K562 (cell line): ENCODE measurements around the gene INSM1. TPM values are rescaled to one million over a fixed set of nuclear protein-coding genes. Genes with fewer than 3 reads are reported as not detected.

Source experiments
- ATAC-seq: fragments of 200-7000 bp; cut with Tn5 transposase; 3 replicates; pipeline ENCODE4 v1.9.1; 2020; ENCODE audit warnings: moderate library complexity
- BruUV-seq: library from RNA; stranded (reverse); fragments of 400-500 nt; replicated peaks from 2 replicates; lab custom pipeline; 2021; lab: Mats Ljungman, UMichigan
- CTCF ChIA-PET: fragments of 300-600 bp; formaldehyde crosslinking; extraction: SDS; loops from one replicate; lab custom pipeline; 2021; ENCODE audit warnings: low intra/inter-chr PET ratio; lab: Yijun Ruan, JAX
- POLR2A ChIA-PET: fragments of 300-600, 350-650 bp; sonication (Branson Sonifier 250); formaldehyde crosslinking; extraction: SDS; loops from one replicate; lab custom pipeline; 2021; ENCODE audit warnings: antibody characterized with exemption, inconsistent platforms; lab: Yijun Ruan, JAX
- DNase-seq, 4 experiments: peaks; one replicate each; pipeline versions ENCODE4 v3.0.0 to v3.0.0-alpha.2; 2011 to 2018; ENCODE audit warnings: low spot score in 3 of 4, mixed read lengths in 3 of 4; ENCODE audit errors: extremely low read depth in 1 of 4
- FAIRE-seq: peaks from 2 replicates; lab custom pipeline; 2011; peaks lifted over from hg19 to GRCh38; lab: Jason Lieb, UNC
- H2AFZ ChIP-seq: 2 replicates; pipeline ENCODE4 v1.6.0; 2011; ENCODE audit warnings: low read depth, low read length, control low read depth, inconsistent platforms
- H3K27ac ChIP-seq: fragments of 200-600 bp; 3 replicates; pipeline ENCODE4 v1.8.0; 2011; ENCODE audit warnings: low read depth, mild to moderate bottlenecking, control low read depth, inconsistent platforms, low read length, moderate library complexity, mixed read lengths; ENCODE audit errors: extremely low read depth
- H3K27me3 ChIP-seq, 2 experiments: fragments of 300-600 bp in 1 of 2; 2 replicates in 1 of 2; 3 replicates in 1 of 2; pipeline versions ENCODE4 v1.6.0 to v1.8.0; 2011; ENCODE audit warnings: inconsistent platforms in 2 of 2, low read length in 2 of 2, mild to moderate bottlenecking in 1 of 2, mixed read lengths in 1 of 2, moderate library complexity in 1 of 2; ENCODE audit not compliant: control insufficient read depth in 2 of 2, insufficient read depth in 2 of 2
- H3K36me3 ChIP-seq: fragments of 300-600 bp; 3 replicates; pipeline ENCODE4 v1.8.0; 2011; ENCODE audit warnings: mild to moderate bottlenecking, low read length, inconsistent platforms; ENCODE audit not compliant: control insufficient read depth, insufficient read depth
- H3K4me1 ChIP-seq, 2 experiments: fragments of 200-600 bp in 1 of 2; replicated peaks in 1 of 2; 2 replicates in 1 of 2; 3 replicates in 1 of 2; pipeline versions ENCODE4 v1.5.1 to v1.8.0; 2011; ENCODE audit warnings: inconsistent platforms in 2 of 2, low read length in 2 of 2, mild to moderate bottlenecking in 1 of 2, mixed read lengths in 1 of 2, moderate library complexity in 1 of 2; ENCODE audit not compliant: control insufficient read depth in 2 of 2, insufficient read depth in 2 of 2
- H3K4me2 ChIP-seq: 2 replicates; pipeline ENCODE4 v1.6.1; 2011; ENCODE audit warnings: low read length, control low read depth, inconsistent platforms, mixed read lengths; ENCODE audit not compliant: insufficient read depth
- H3K4me3 ChIP-seq: fragments of 200-600 bp; sonication (generic), shearing (Covaris generic); 2 replicates; pipeline ENCODE4 v1.5.1; 2016; ENCODE audit warnings: control low read depth, inconsistent platforms
- H3K79me2 ChIP-seq: fragments of 200-600 bp; 3 replicates; pipeline ENCODE4 v1.8.0; 2011; ENCODE audit warnings: low read length, inconsistent platforms; ENCODE audit not compliant: control insufficient read depth, insufficient read depth
- H3K9ac ChIP-seq, 2 experiments: 2 replicates each; pipeline versions ENCODE4 v1.6.0 to v1.6.1; 2011; ENCODE audit warnings: low read depth in 2 of 2, low read length in 2 of 2, control low read depth in 1 of 2, inconsistent platforms in 1 of 2, mild to moderate bottlenecking in 1 of 2, mixed read lengths in 1 of 2; ENCODE audit not compliant: insufficient read depth in 1 of 2
- H3K9me1 ChIP-seq: one replicate; pipeline ENCODE4 v1.6.0; 2011; ENCODE audit warnings: inconsistent platforms, mild to moderate bottlenecking, low read length, moderate library complexity; ENCODE audit not compliant: control insufficient read depth, insufficient read depth
- H3K9me3 ChIP-seq: replicated peaks from 2 replicates; pipeline ENCODE4 v1.5.1; 2011; ENCODE audit warnings: low read depth, low read length, inconsistent platforms; ENCODE audit not compliant: control insufficient read depth, insufficient read depth
- H4K20me1 ChIP-seq: replicated peaks from 2 replicates; pipeline ENCODE4 v1.6.1; 2011; ENCODE audit warnings: low read length, inconsistent platforms, mixed read lengths; ENCODE audit not compliant: control insufficient read depth, insufficient read depth
- PPARD ChIP-seq: fragments of 250-450 bp; sonication (Bioruptor Pico); IDR thresholded peaks from 2 replicates; pipeline ENCODE4 v1.8.0; 2022; ENCODE audit warnings: inconsistent platforms, mild to moderate bottlenecking, moderate library complexity
- WGBS: fragments of 100-300 bp; shearing (Covaris generic); methylation state at CpG from one replicate; pipeline ENCODE4 v1.1.6; 2016; ENCODE audit warnings: low coverage, mixed read lengths; ENCODE audit not compliant: insufficient coverage; ENCODE audit errors: missing lambda C conversion rate; 5-methylcytosine and 5-hydroxymethylcytosine counted together
- in situ Hi-C: fragments of 300-500 bp; cut with MboI; formaldehyde crosslinking; loops from 4 replicates; pipeline ENCODE4 v1.15.0; 2018; ENCODE audit warnings: inconsistent platforms, mixed read lengths
- intact Hi-C: fragments of 100-400 bp; cut with micrococcal nuclease; formaldehyde crosslinking; loops from 2 replicates; pipeline ENCODE4 v1.14.2; 2022
- polyA plus RNA-seq, 8 experiments: library from polyadenylated mRNA; depleted of rRNA in 4 of 8; stranded (reverse) in 5 of 8; unstranded in 3 of 8; fragments of >200 nt; fragmentation: Nextera tagmentation in 2 of 8; fragmentation: Illumina TruSeq in 1 of 8; extraction: Ambion mirVana in 2 of 8; extraction: Trizol in 1 of 8; gene quantifications; 2 replicates each; pipeline versions ENCODE4 v1.2.1 to v1.2.3, GENCODE V29; 2011 to 2014; ENCODE audit warnings: inconsistent platforms in 1 of 8, missing spikeins in 1 of 8
- total RNA-seq, 7 experiments: library from RNA; depleted of rRNA in 6 of 7; stranded (reverse); fragments of >200 nt in 6 of 7; fragmentation: Illumina TruSeq in 2 of 7; extraction: Trizol in 2 of 7; gene quantifications; 2 replicates each; pipeline versions ENCODE4 v1.2.1 to v1.2.3, GENCODE V29; 2011 to 2021; ENCODE audit warnings: low replicate concordance in 1 of 7
- TF ChIP-seq, protein P1 (sequence below): sonication (generic); formaldehyde crosslinking; IDR thresholded peaks from 2 replicates; pipeline ENCODE4 v1.8.1; 2023; ENCODE audit warnings: mild to moderate bottlenecking, missing genetic modification reagents
- TF ChIP-seq, protein P2 (sequence below): fragments of 250-450 bp; sonication (Bioruptor Pico); IDR thresholded peaks from 2 replicates; pipeline ENCODE4 v1.5.1; 2021; ENCODE audit warnings: mild to moderate bottlenecking
- TF ChIP-seq, protein P3 (sequence below): fragments of 250-450 bp; sonication (Bioruptor Pico); IDR thresholded peaks from 2 replicates; pipeline ENCODE4 v1.4.0; 2020; ENCODE audit warnings: mild to moderate bottlenecking, moderate library complexity, borderline replicate concordance

The INSM1 gene
- total and polyA plus RNA-seq, 9 of the 15 experiments (the other 6 are each of a cell fraction or from before 2014, with no cell fraction given) = not detected

DNA sequence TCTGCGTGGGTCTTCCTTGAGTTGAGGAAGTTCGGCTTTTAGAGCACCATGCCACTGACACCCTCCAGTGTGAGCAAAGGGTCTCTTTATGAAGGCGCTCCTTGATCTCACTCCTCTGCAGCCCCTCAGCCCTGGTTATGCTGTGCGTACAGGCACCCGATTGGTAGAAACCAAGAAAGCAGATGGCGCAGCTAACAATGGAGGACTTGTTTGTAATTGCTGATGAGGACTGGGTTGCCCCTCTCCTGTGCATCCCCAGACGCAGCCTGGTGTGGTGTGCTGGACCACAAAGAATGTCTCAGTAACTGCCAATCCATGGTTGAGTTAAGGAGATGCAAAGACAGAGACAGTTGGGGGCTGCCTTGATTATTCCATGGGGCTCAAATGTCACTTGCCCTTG, 30.2 kb downstream of the INSM1 start:
- TF ChIP-seq PPARD = no peak
- TF ChIP-seq, protein P1, sequence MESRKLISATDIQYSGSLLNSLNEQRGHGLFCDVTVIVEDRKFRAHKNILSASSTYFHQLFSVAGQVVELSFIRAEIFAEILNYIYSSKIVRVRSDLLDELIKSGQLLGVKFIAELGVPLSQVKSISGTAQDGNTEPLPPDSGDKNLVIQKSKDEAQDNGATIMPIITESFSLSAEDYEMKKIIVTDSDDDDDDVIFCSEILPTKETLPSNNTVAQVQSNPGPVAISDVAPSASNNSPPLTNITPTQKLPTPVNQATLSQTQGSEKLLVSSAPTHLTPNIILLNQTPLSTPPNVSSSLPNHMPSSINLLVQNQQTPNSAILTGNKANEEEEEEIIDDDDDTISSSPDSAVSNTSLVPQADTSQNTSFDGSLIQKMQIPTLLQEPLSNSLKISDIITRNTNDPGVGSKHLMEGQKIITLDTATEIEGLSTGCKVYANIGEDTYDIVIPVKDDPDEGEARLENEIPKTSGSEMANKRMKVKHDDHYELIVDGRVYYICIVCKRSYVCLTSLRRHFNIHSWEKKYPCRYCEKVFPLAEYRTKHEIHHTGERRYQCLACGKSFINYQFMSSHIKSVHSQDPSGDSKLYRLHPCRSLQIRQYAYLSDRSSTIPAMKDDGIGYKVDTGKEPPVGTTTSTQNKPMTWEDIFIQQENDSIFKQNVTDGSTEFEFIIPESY (CRISPR knock-in tag) = no peak
- TF ChIP-seq, protein P2, sequence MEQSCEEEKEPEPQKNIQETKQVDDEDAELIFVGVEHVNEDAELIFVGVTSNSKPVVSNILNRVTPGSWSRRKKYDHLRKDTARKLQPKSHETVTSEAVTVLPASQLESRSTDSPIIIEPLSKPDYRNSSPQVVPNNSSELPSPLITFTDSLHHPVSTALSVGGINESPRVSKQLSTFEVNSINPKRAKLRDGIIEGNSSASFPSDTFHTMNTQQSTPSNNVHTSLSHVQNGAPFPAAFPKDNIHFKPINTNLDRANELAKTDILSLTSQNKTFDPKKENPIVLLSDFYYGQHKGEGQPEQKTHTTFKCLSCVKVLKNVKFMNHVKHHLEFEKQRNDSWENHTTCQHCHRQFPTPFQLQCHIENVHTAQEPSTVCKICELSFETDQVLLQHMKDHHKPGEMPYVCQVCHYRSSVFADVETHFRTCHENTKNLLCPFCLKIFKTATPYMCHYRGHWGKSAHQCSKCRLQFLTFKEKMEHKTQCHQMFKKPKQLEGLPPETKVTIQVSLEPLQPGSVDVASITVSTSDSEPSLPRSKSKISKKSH = no peak
- TF ChIP-seq, protein P3, sequence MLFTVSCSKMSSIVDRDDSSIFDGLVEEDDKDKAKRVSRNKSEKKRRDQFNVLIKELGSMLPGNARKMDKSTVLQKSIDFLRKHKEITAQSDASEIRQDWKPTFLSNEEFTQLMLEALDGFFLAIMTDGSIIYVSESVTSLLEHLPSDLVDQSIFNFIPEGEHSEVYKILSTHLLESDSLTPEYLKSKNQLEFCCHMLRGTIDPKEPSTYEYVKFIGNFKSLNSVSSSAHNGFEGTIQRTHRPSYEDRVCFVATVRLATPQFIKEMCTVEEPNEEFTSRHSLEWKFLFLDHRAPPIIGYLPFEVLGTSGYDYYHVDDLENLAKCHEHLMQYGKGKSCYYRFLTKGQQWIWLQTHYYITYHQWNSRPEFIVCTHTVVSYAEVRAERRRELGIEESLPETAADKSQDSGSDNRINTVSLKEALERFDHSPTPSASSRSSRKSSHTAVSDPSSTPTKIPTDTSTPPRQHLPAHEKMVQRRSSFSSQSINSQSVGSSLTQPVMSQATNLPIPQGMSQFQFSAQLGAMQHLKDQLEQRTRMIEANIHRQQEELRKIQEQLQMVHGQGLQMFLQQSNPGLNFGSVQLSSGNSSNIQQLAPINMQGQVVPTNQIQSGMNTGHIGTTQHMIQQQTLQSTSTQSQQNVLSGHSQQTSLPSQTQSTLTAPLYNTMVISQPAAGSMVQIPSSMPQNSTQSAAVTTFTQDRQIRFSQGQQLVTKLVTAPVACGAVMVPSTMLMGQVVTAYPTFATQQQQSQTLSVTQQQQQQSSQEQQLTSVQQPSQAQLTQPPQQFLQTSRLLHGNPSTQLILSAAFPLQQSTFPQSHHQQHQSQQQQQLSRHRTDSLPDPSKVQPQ (CRISPR knock-in tag) = no peak

More for the DNA sequence above, 30.2 kb downstream of the INSM1 start:
- Histone ChIP-seq H3K9ac (no peak overlapping the region), H3K4me1 (peaks cover 0 to 7% of the 10 kb centered on the region in 2 experiments; a peak in 4 of 5 replicates), H3K4me3 (no peak overlapping the region), H2AFZ (no peak overlapping the region), H3K36me3 (no peaks in the 10 kb centered on the region), H4K20me1 (no peaks in the 10 kb centered on the region), H3K79me2 (no peaks in the 10 kb centered on the region), H3K27ac (no peak overlapping the region), H3K9me1 (no peaks in the 10 kb centered on the region), H3K4me2 (no peak overlapping the region), H3K27me3 (peaks cover 0 to 29% of the 10 kb centered on the region in 2 experiments; a peak in 3 of 5 replicates), H3K9me3 (no peaks in the 10 kb centered on the region)
- WGBS = 2% methylated on average over 7 of the region's 7 CpGs
- FAIRE-seq (no peak), ATAC-seq (no peak), DNase-seq (no peak)
- in situ Hi-C loops = no loop called here
- no TSS peak for BruUV-seq
- CTCF ChIA-PET = no interaction called here
- intact Hi-C loops = no loop called here
- POLR2A ChIA-PET = no interaction called here
